ENCODE results near the gene UBE3B. TPM values are rescaled to one million over a fixed set of nuclear protein-coding genes. Genes with fewer than 3 reads are reported as not detected.

The UBE3B gene
- total RNA-seq, 4 donors from 2014 or later = 42.7 to 49.9 (median 46.3) TPM

DNA sequence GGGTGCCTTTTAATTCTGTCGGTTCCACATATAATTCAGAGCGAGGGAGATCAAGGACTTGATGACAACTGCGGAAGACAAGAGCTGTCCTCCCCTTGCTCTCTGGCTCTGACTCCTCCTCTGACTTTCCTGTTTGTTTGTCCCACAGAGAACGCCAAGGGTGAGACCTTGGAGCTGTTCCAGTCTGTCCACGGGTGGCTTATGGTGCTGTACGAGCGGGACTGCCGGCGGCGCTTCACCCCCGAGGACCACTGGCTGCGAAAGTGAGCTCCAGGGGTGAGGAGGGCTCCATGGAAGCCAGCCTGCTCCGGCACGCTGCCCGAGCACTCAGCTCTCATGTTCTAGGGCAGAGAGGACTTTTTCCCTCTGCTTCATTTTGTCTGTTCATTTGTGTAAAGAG is 32.8 kb downstream of the UBE3B start:
- H3K4me3 ChIP-seq (ENCODE audit: low read depth, poor library complexity, severe bottlenecking) = no peak overlapping the region
- intact Hi-C loops (cut with DNase I; ENCODE audit: low total_unique reads) = no loop called here
- TF ChIP-seq POLR2A (IDR thresholded peaks at IDR 0.05) (no peak), CTCF (IDR thresholded peaks at IDR 0.05) (no peak)
- 92 to 96% methylated on average over 9 to 13 of the region's 15 CpGs for WGBS, 2 donors
- no peak for DNase-seq (ENCODE audit: low spot score in 2 of 2)

DNA sequence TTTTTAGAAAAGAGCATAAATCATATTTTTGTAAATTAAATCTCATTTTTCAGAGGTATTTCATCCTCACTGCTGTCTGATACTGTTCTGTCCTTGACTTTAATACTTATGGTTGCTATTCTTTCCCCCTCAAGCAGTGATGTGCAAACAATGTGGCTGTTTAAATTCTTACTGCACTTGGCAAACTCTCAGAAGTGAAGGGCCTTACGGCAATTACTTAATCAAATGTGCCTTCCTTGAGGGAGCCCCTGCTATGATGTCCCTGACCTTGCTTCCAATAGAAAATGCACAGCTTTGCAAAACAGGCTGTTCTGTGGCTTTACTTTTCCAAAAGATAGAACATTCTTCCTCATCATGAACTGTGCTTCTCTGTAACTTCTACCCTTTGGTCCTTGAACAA is 35.2 kb downstream of the UBE3B start:
- H3K4me3 ChIP-seq (ENCODE audit: low read depth, poor library complexity, severe bottlenecking) = no peak overlapping the region
- intact Hi-C loops (cut with DNase I; ENCODE audit: low total_unique reads) = no loop called here
- WGBS, 2 donors = 84 to 94% methylated on average over 1 of the region's 1 CpG
- TF ChIP-seq CTCF (IDR thresholded peaks at IDR 0.05) (no peak), POLR2A (IDR thresholded peaks at IDR 0.05) (no peak)
- no peak for DNase-seq (ENCODE audit: low spot score in 2 of 2)

DNA sequence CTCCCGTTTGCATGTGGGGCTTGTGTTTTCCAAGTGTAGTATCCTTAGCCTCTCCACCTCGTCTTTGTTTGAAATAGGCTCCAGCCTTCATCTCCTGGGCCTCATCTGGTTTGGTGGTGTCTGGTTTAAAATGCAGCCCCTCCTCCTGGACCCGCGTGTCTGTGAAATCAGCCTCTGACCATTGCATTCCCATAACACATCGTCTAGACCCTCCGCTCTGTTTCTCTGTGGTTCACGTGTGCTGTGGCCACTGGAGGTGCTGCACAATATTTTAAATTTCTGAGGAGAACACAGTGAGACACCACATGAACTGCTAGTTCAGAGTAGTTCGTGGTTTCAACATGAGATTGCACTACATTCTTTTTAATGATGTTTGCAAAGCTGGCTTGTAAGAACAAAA is 35.6 kb downstream of the UBE3B start:
- no peak overlapping the region for H3K4me3 ChIP-seq (ENCODE audit: low read depth, poor library complexity, severe bottlenecking)
- WGBS, 2 donors = 78 to 81% methylated on average over 8 of the region's 8 CpGs
- intact Hi-C loops (cut with DNase I; ENCODE audit: low total_unique reads) = no loop called here

DNA sequence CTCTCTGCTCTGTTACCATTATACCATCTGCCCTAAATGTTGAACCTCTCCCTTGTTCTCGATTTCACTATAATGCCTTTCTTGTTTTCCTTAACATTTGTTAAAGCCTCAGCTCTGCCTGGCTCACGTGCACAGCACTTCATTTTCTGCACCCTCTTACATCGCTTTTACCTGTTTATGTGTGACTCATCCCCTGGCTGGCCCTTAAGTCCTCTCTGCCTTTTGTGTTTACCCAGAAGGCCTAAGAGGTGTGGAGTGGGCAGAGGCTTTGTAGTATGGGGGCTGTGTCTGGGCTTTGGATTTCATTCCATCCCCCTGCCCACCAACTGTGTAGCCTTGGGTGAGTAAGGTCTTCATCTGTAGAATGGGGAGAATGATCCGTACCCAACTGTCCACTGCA is 36.5 kb downstream of the UBE3B start:
- no peak overlapping the region for H3K4me3 ChIP-seq (ENCODE audit: low read depth, poor library complexity, severe bottlenecking)
- TF ChIP-seq CTCF (IDR thresholded peaks at IDR 0.05) = no peak
- TF ChIP-seq POLR2A (IDR thresholded peaks at IDR 0.05) = no peak
- 93% methylated on average over 4 of the region's 4 CpGs for WGBS, 2 donors
- intact Hi-C loops (cut with DNase I; ENCODE audit: low total_unique reads) = no loop called here
- DNase-seq (ENCODE audit: low spot score in 2 of 2) = no peak

More for the DNA sequence above, 35.6 kb downstream of the UBE3B start:
- TF ChIP-seq POLR2A (IDR thresholded peaks at IDR 0.05) (no peak), CTCF (IDR thresholded peaks at IDR 0.05) (no peak)
- DNase-seq (ENCODE audit: low spot score in 2 of 2) = no peak

DNA sequence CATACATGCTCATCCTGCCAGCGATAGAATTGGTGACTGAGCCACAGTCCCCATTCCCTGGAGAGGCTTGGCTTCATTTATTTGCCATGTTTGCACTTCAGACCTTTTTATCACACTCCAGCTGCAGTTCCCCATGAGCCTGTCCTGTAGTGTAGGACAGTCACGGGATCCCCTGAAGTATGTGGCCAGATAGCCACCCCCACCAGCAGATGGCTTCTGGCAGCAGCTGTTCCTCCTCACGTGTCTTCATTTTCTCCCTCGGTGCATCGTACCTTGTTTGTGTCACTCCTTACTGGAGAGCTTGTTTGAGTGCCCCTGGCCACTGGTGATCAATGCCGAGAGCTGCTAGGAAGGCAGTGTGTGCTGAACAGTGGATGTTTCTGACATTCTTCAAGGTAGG is 40.2 kb downstream of the UBE3B start:
- DNase-seq (ENCODE audit: low spot score in 2 of 2) = no peak
- WGBS, 2 donors = 68 to 82% methylated on average over 6 of the region's 6 CpGs
- H3K4me3 ChIP-seq (ENCODE audit: low read depth, poor library complexity, severe bottlenecking) = no peak overlapping the region
- intact Hi-C loops (cut with DNase I; ENCODE audit: low total_unique reads) = no loop called here
- TF ChIP-seq CTCF (IDR thresholded peaks at IDR 0.05) (no peak), POLR2A (IDR thresholded peaks at IDR 0.05) (no peak)

Measured in lower leg skin (tissue), 4 donors.